ENCODE data around the gene GTF3A. TPM values are rescaled to one million over a fixed set of nuclear protein-coding genes. Genes with fewer than 3 reads are reported as not detected.
"Not testable (repeated sequence)": the region's sequence is repeated elsewhere in the genome, so short reads cannot be mapped to it uniquely, and the experiment has no call there.

Gene GTF3A
- total RNA-seq, 1 experiment from 2014 or later: 126 TPM

DNA sequence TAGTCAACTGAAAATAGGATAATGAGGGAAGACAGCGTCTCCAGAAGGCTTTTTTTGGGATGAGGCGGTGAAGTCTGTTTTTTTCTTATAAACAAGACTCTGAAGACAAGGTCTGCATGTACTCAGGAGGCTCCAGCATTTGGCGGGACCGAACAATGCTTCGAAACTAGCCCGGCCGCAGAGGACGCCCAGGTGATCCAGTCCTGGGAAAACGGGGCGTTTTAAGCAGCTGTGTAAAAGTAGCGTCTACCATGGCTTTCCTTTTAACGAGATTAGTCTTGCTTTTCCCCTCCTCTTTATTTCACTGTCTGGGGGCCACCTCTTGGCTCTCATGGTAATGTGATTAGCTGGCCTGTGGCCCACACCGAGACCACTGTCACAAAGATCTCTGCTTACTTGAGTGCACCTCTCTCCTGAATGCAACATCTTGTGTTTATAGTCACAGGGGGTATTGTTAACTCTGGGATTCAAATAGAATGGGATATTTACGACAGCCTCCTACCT lies 29.4 kb upstream of the GTF3A start:
- Histone ChIP-seq H3K4me3 (ENCODE audit: low read depth, low read length, poor library complexity, severe bottlenecking) (no peak overlapping the region), H3K4me1 (ENCODE audit: insufficient read depth, low read length, poor library complexity, severe bottlenecking) (no peaks in the 10 kb centered on the region), H3K27me3 (replicated peaks; ENCODE audit: insufficient read depth, low read depth, low read length, poor library complexity) (peaks cover 18% of the 10 kb centered on the region), H3K36me3 (ENCODE audit: insufficient read depth, low read length, poor library complexity, severe bottlenecking) (no peaks in the 10 kb centered on the region), H3K27ac (ENCODE audit: low read depth, low read length, poor library complexity, severe bottlenecking) (no peak overlapping the region), H3K9me3 (ENCODE audit: low read depth, low read length, poor library complexity, severe bottlenecking) (no peaks in the 10 kb centered on the region)
- TF ChIP-seq EZH2 (IDR thresholded peaks at IDR 0.05; ENCODE audit: borderline replicate concordance, low read depth, low read length, poor library complexity, severe bottlenecking) (no peak), CTCF (conservative IDR thresholded peaks at IDR 0.05; ENCODE audit: low read depth, low read length) (no peak)
- POLR2A ChIA-PET (ENCODE audit: low non-redundant PET): no interaction called here
- CTCF ChIA-PET: no interaction called here
- BruUV-seq (replicated peaks): no TSS peak
- intact Hi-C loops (cut with micrococcal nuclease; ENCODE audit: unreplicated experiment): no loop called here
- DNase-seq (ENCODE audit: low spot score): no peak

DNA sequence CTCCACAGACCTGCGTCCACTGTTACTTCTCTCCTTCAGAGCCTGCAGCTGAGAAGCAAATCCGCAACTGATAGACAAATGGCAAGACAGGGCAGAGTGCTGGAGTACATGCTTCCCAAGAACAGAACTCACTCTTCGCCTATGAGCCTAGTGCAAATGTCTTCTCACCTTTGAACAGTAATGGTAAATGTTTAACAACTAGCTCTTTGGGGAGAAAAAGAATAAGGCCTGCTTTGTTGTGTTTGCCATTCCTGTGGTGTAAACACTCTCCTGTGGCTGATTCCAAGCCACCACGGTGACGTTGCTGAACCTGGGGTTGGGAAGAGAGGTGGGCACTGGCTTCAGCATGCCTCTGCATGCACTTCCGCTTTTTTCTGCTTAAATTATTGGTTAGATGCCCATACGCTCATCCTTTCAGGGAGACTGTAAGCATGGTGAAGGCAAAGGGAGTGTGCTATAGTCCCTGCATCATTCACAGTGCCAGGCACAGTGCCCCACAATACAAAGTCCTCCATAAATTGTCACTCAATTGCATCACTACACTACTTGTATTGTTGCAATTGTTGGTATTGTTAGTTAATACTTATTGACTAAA lies 28.1 kb upstream of the GTF3A start:
- H3K27ac ChIP-seq (ENCODE audit: low read depth, low read length, poor library complexity, severe bottlenecking): no peak overlapping the region
- no peak overlapping the region for H3K4me3 ChIP-seq (ENCODE audit: low read depth, low read length, poor library complexity, severe bottlenecking)
- ChIA-PET CTCF (no interaction called here), POLR2A (ENCODE audit: low non-redundant PET) (no interaction called here)
- no peaks in the 10 kb centered on the region for H3K4me1 ChIP-seq (ENCODE audit: insufficient read depth, low read length, poor library complexity, severe bottlenecking)
- H3K36me3 ChIP-seq (ENCODE audit: insufficient read depth, low read length, poor library complexity, severe bottlenecking): no peaks in the 10 kb centered on the region
- no peak for DNase-seq (ENCODE audit: low spot score)
- no peaks in the 10 kb centered on the region for H3K9me3 ChIP-seq (ENCODE audit: low read depth, low read length, poor library complexity, severe bottlenecking)
- intact Hi-C loops (cut with micrococcal nuclease; ENCODE audit: unreplicated experiment): no loop called here
- TF ChIP-seq CTCF (conservative IDR thresholded peaks at IDR 0.05; ENCODE audit: low read depth, low read length): no peak
- no peak for TF ChIP-seq EZH2 (IDR thresholded peaks at IDR 0.05; ENCODE audit: borderline replicate concordance, low read depth, low read length, poor library complexity, severe bottlenecking)
- BruUV-seq (replicated peaks): no TSS peak
- peaks cover 18% of the 10 kb centered on the region for H3K27me3 ChIP-seq (replicated peaks; ENCODE audit: insufficient read depth, low read depth, low read length, poor library complexity)

GRCh38 chr13:27398360-27398759 lies 26.1 kb upstream of the GTF3A start:
- TF ChIP-seq EZH2 (IDR thresholded peaks at IDR 0.05; ENCODE audit: borderline replicate concordance, low read depth, low read length, poor library complexity, severe bottlenecking) (no peak), CTCF (conservative IDR thresholded peaks at IDR 0.05; ENCODE audit: low read depth, low read length) (no peak)
- Histone ChIP-seq H3K4me3 (ENCODE audit: low read depth, low read length, poor library complexity, severe bottlenecking) (no peak overlapping the region), H3K9me3 (ENCODE audit: low read depth, low read length, poor library complexity, severe bottlenecking) (no peaks in the 10 kb centered on the region), H3K4me1 (ENCODE audit: insufficient read depth, low read length, poor library complexity, severe bottlenecking) (no peaks in the 10 kb centered on the region), H3K27me3 (replicated peaks; ENCODE audit: insufficient read depth, low read depth, low read length, poor library complexity) (peaks cover 17% of the 10 kb centered on the region), H3K36me3 (ENCODE audit: insufficient read depth, low read length, poor library complexity, severe bottlenecking) (no peaks in the 10 kb centered on the region), H3K27ac (ENCODE audit: low read depth, low read length, poor library complexity, severe bottlenecking) (no peak overlapping the region)
- DNase-seq (ENCODE audit: low spot score): no peak
- intact Hi-C loops (cut with micrococcal nuclease; ENCODE audit: unreplicated experiment): no loop called here
- ChIA-PET CTCF (no interaction called here), POLR2A (ENCODE audit: low non-redundant PET) (no interaction called here)
- BruUV-seq (replicated peaks): no TSS peak

- H3K4me3 ChIP-seq (ENCODE audit: low read depth, low read length, poor library complexity, severe bottlenecking); H3K9me3 ChIP-seq (ENCODE audit: low read depth, low read length, poor library complexity, severe bottlenecking); CTCF ChIA-PET; intact Hi-C loops (cut with micrococcal nuclease; ENCODE audit: unreplicated experiment); POLR2A ChIA-PET (ENCODE audit: low non-redundant PET); H3K27me3 ChIP-seq (replicated peaks; ENCODE audit: insufficient read depth, low read depth, low read length, poor library complexity); H3K36me3 ChIP-seq (ENCODE audit: insufficient read depth, low read length, poor library complexity, severe bottlenecking); DNase-seq (ENCODE audit: low spot score); H3K4me1 ChIP-seq (ENCODE audit: insufficient read depth, low read length, poor library complexity, severe bottlenecking); H3K27ac ChIP-seq (ENCODE audit: low read depth, low read length, poor library complexity, severe bottlenecking); BruUV-seq (replicated peaks): not testable (repeated sequence)
These were observed 24.0 kb upstream of the GTF3A start for GRCh38 chr13:27400405-27400804.
